Lung (tissue), 16 donors: ENCODE results near the gene SLC25A27. TPM values are rescaled to one million over a fixed set of nuclear protein-coding genes. Genes with fewer than 3 reads are reported as not detected.

Source experiments
- ATAC-seq: fragments of 200-7000 bp; cut with Tn5 transposase; one replicate; pipeline ENCODE4 v1.9.1; 2020; ENCODE audit warnings: moderate number of reproducible peaks; ENCODE audit not compliant: insufficient read depth, low FRiP score
- DNase-seq, 3 donors: peaks; one replicate each; pipeline ENCODE4 v3.0.0-alpha.2; 2013 to 2017
- H3K27ac ChIP-seq, 2 donors: one replicate each; pipeline ENCODE4 v1.5.1; 2013; ENCODE audit warnings: mild to moderate bottlenecking in 2 of 2, moderate library complexity in 2 of 2, control low read depth in 1 of 2, inconsistent platforms in 1 of 2, low read depth in 1 of 2, low read length in 1 of 2
- H3K27me3 ChIP-seq, 3 donors: one replicate each; pipeline ENCODE4 v1.5.1; 2013; ENCODE audit warnings: low read length in 2 of 3; ENCODE audit not compliant: control insufficient read depth in 3 of 3, insufficient read depth in 3 of 3
- H3K36me3 ChIP-seq, 4 donors: one replicate each; pipeline ENCODE4 v1.5.1; 2013; ENCODE audit warnings: low read length in 4 of 4, mild to moderate bottlenecking in 1 of 4, moderate library complexity in 1 of 4; ENCODE audit not compliant: control insufficient read depth in 4 of 4, insufficient read depth in 4 of 4
- H3K4me1 ChIP-seq, 5 donors: one replicate each; pipeline ENCODE4 v1.5.1; 2013; ENCODE audit warnings: low read length in 5 of 5, mild to moderate bottlenecking in 2 of 5, moderate library complexity in 1 of 5; ENCODE audit not compliant: control insufficient read depth in 5 of 5, insufficient read depth in 5 of 5
- H3K4me3 ChIP-seq: one replicate; pipeline ENCODE4 v1.5.1; 2013; ENCODE audit warnings: mild to moderate bottlenecking, control low read depth, moderate library complexity
- H3K9ac ChIP-seq, 2 donors: one replicate each; pipeline ENCODE4 v1.5.1; 2013; ENCODE audit warnings: low read length in 2 of 2, control low read depth in 1 of 2; ENCODE audit not compliant: insufficient read depth in 1 of 2
- H3K9me3 ChIP-seq, 4 donors: one replicate each; pipeline ENCODE4 v1.5.1; 2013; ENCODE audit warnings: low read length in 3 of 4, mild to moderate bottlenecking in 1 of 4, moderate library complexity in 1 of 4; ENCODE audit not compliant: control insufficient read depth in 4 of 4, insufficient read depth in 3 of 4
- WGBS, 2 donors: extraction: QIAGEN DNeasy Blood & Tissue Kit; methylation state at CpG; one replicate each; pipeline ENCODE4 v1.1.7; 2013; 5-methylcytosine and 5-hydroxymethylcytosine counted together
- long read RNA-seq, 5 donors: transcript quantifications; one replicate each; lab custom pipeline, GENCODE V29; 2026
- polyA plus RNA-seq, 2 donors: library from polyadenylated mRNA; stranded (reverse); fragments of 200-250 nt; gene quantifications; one replicate each; pipeline ENCODE4 v1.2.1, GENCODE V29; 2013
- total RNA-seq, 2 donors: library from RNA; depleted of rRNA in 1 of 2; stranded (reverse); fragments of >200 nt in 1 of 2; gene quantifications; one replicate each; pipeline ENCODE4 v1.2.1, GENCODE V29; 2014 to 2021
- TF ChIP-seq, protein P1 (sequence below): IDR thresholded peaks from 2 replicates; pipeline ENCODE4 v1.5.1; 2012; ENCODE audit warnings: mild to moderate bottlenecking; ENCODE audit errors: control extremely low read depth, extremely low read depth
- donor health status: control.
- donor health status: control.
- donor health status: Bipolar disorder and iron deficiency.
- donor health status: healthy.
- donor health status: DM: yes; HTN: yes; CAD: no.

The SLC25A27 gene, protein sequence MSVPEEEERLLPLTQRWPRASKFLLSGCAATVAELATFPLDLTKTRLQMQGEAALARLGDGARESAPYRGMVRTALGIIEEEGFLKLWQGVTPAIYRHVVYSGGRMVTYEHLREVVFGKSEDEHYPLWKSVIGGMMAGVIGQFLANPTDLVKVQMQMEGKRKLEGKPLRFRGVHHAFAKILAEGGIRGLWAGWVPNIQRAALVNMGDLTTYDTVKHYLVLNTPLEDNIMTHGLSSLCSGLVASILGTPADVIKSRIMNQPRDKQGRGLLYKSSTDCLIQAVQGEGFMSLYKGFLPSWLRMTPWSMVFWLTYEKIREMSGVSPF
- total RNA-seq (10 to 100 TPM in 1 of 2 donors, 1 to 10 TPM in 1; 6.6 to 99.3 TPM), polyA plus RNA-seq (10 to 100 TPM in 1 of 2 donors, 1 to 10 TPM in 1; 2.9 to 17.8 TPM)
- long read RNA-seq, donor 1, partial matches to known transcripts, result 5 of 9 reads
- long read RNA-seq, donor 1, other reads (novel, unspliced or antisense), result 0 of 9 reads
- long read RNA-seq, donor 2, partial matches to known transcripts, result 0 of 1 reads
- long read RNA-seq, donor 2, other reads (novel, unspliced or antisense), result 0 of 1 reads
- long read RNA-seq, donor 3, partial matches to known transcripts, result 31 of 31 reads
- long read RNA-seq, donor 3, other reads (novel, unspliced or antisense), result 0 of 31 reads
- long read RNA-seq, donor 4, partial matches to known transcripts, result 9 of 10 reads
- long read RNA-seq, donor 4, other reads (novel, unspliced or antisense), result 0 of 10 reads
- long read RNA-seq, donor 5, partial matches to known transcripts, result 9 of 9 reads
- long read RNA-seq, donor 5, other reads (novel, unspliced or antisense), result 0 of 9 reads

DNA sequence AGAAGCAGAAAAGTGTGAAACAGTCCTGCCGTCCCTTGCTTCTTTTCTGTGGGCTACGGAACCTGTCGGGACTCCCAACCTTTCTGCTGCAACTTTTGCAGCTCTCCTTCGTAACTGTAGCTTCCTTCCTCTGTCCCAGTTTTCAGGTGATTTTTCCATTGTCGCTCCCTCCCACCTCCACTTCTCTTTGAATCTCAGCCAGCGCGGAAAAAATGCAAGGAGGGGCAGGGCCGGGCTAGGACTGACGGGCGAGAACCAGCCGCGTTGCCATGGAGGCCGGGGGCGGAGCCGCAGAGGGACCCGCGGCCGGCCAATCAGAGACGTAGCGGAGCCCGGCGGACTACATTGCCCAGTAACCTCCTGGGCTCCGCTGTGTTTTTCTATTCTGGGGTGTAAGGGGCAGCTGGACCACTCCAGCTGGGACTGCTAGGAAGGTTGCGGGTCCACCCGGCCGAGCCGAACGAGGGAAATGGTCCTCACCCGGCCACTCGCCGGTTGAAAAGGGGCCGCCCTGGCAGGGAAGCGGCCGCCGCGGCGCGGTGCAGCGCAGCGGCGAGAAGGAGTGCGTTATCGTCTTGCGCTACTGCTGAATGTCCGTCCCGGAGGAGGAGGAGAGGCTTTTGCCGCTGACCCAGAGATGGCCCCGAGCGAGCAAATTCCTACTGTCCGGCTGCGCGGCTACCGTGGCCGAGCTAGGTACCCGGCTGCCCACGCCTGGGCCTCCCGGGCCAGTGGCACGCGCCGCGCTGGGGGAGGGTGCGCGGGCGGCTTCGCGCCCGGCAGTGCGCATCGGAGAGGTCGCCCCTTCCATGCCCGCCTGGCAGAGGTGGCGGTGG lies at the start of gene SLC25A27, which contains the start of gene CYP39A1:
SLC25A27 (plus strand) TSS at position 373 of the 836 bp plus-strand sequence; CDS start at position 591, 218 bp downstream.
CYP39A1 (minus strand) TSS at position 216 of the 836 bp plus-strand sequence. CDS start 236 bp downstream, outside the sequence.
- Histone ChIP-seq H3K4me3 (peak within 1 kb of the TSS; percentile 94), H3K4me1 (peaks cover 0 to 25% (median 0%) of the 10 kb centered on the region in 5 donors), H3K27me3 (no peaks in the 10 kb centered on the region), H3K9me3 (no peaks in the 10 kb centered on the region), H3K36me3 (no peaks in the 10 kb centered on the region), H3K9ac (peak within 1 kb of the TSS; percentile 80 to 93), H3K27ac (peak within 1 kb of the TSS; percentile 89 to 90)
- 0 to 1% methylated on average over 70 to 72 of the region's 72 CpGs for WGBS, 2 donors
- ATAC-seq, result peak; percentile 99
- TF ChIP-seq, protein P1, sequence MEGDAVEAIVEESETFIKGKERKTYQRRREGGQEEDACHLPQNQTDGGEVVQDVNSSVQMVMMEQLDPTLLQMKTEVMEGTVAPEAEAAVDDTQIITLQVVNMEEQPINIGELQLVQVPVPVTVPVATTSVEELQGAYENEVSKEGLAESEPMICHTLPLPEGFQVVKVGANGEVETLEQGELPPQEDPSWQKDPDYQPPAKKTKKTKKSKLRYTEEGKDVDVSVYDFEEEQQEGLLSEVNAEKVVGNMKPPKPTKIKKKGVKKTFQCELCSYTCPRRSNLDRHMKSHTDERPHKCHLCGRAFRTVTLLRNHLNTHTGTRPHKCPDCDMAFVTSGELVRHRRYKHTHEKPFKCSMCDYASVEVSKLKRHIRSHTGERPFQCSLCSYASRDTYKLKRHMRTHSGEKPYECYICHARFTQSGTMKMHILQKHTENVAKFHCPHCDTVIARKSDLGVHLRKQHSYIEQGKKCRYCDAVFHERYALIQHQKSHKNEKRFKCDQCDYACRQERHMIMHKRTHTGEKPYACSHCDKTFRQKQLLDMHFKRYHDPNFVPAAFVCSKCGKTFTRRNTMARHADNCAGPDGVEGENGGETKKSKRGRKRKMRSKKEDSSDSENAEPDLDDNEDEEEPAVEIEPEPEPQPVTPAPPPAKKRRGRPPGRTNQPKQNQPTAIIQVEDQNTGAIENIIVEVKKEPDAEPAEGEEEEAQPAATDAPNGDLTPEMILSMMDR, result no peak
- DNase-seq, result peak; percentile 95 to 96 (median 96)

DNA sequence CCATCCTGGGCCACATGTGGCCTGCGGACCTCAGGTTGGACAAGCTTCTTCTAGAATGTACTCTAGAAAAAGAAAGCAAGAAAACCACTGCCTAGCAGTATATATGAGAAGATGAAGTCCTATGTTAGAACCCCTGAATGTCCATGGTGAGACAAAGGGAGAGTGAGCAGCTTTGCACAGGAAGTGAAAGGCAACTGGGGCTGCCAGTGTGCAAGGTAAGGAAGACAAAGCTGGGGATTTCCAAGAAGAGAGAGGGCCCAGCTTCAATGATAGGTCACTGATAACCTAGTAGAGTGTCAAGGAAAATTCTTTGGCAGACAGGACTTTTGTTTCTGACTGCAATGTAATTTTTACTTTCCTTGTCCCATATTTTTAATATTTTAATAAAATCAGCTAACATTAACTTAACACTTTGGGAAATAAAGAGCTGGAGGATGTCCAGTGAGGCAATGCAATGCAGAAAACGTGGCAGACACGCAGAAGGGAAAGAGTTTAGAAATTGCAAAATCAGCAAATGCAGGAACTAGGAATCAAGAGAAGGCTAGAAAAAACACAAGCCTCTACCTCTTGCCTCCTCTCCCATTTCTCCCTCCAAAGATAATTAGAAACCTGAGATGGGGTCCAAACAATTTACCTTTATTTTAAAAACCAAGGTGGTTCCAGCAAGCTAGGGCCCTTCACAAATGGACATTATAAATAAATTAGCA lies 47.5 kb upstream of the SLC25A27 start:
- 60 to 77% methylated on average over 3 of the region's 3 CpGs for WGBS, 2 donors
- TF ChIP-seq, protein P1, result no peak
- no peak for ATAC-seq

DNA sequence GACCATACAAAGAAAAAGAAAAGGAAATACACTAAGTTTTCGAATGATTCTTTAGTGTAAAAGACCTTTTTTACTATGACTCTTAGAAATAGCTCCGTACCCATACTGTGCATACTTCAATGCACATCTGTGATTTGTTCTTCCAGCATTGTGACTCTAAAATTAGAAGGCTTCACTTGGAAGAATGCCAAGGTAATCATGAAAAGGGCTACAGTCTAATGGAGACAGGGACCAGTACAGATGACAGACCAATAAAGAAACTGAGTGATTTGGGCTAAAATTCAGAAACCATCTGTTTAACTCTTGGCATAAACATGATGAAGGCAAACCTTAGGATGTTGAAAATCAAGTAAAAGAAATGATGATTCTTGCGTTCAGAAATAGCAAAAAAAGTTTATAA lies 46.4 kb upstream of the SLC25A27 start:
- peaks cover 0 to 10% (median 0%) of the 10 kb centered on the region in 5 donors for H3K4me1 ChIP-seq
- H3K4me3 ChIP-seq, result no peak overlapping the region
- DNase-seq, result peak in 2 of 3 donors; percentile 70 to 78
- H3K27me3 ChIP-seq, result no peaks in the 10 kb centered on the region
- no peaks in the 10 kb centered on the region for H3K9me3 ChIP-seq
- H3K9ac ChIP-seq, result no peak overlapping the region
- no peak overlapping the region for H3K27ac ChIP-seq
- no peaks in the 10 kb centered on the region for H3K36me3 ChIP-seq
- TF ChIP-seq, protein P1, result no peak
- WGBS, 2 donors, result 66 to 77% methylated on average over 3 of the region's 3 CpGs
- no peak for ATAC-seq

More for the DNA sequence above, 47.5 kb upstream of the SLC25A27 start:
- no peak overlapping the region for H3K27ac ChIP-seq
- no peaks in the 10 kb centered on the region for H3K36me3 ChIP-seq
- H3K4me1 ChIP-seq, result peaks cover 0 to 10% (median 0%) of the 10 kb centered on the region in 5 donors
- no peaks in the 10 kb centered on the region for H3K27me3 ChIP-seq
- peak in 1 of 3 donors; percentile 28 for DNase-seq
- H3K9me3 ChIP-seq, result no peaks in the 10 kb centered on the region
- no peak overlapping the region for H3K9ac ChIP-seq
- no peak overlapping the region for H3K4me3 ChIP-seq
